Epithelial cell of esophagus (primary cell): Measurements from ENCODE around the gene AKR1A1.

ENCODE experiments used
- DNase-seq: peaks from one replicate; pipeline ENCODE4 v3.0.0; 2010; ENCODE audit warnings: low read depth
- H3K4me3 ChIP-seq: 2 replicates; pipeline ENCODE4 v1.5.1; 2011; ENCODE audit warnings: mild to moderate bottlenecking, low read length, control low read depth
- CTCF ChIP-seq: IDR thresholded peaks from 2 replicates; pipeline ENCODE4 v1.5.1; 2011; ENCODE audit warnings: low read depth, mild to moderate bottlenecking, low read length, control low read depth, inconsistent platforms; ENCODE audit not compliant: insufficient read depth; ENCODE audit errors: missing control alignments

AKR1A1 gene

GRCh38 chr1:45550401-45551351, at the start of gene AKR1A1:
Gene AKR1A1 (plus strand): TSS chr1:45550826. CDS start chr1:45561795, 10,969 bp downstream.
- H3K4me3 ChIP-seq: peak within 1 kb of the TSS; percentile 93
- peak; percentile 90 for DNase-seq
- TF ChIP-seq CTCF: no peak

- no peak for DNase-seq
- H3K4me3 ChIP-seq: no peak overlapping the region
- TF ChIP-seq CTCF: no peak
These were observed 49.1 kb upstream of the AKR1A1 start for GRCh38 chr1:45501505-45501859.

- H3K4me3 ChIP-seq: no peak overlapping the region
- no peak for DNase-seq
- TF ChIP-seq CTCF: no peak
These were observed 46.9 kb upstream of the AKR1A1 start for GRCh38 chr1:45503462-45504360.

- H3K4me3 ChIP-seq: no peak overlapping the region
- no peak for TF ChIP-seq CTCF
- DNase-seq: no peak
These were observed 43.4 kb upstream of the AKR1A1 start for GRCh38 chr1:45507195-45507594.

GRCh38 chr1:45507893-45508292, 42.7 kb upstream of the AKR1A1 start:
- DNase-seq: no peak
- no peak overlapping the region for H3K4me3 ChIP-seq
- TF ChIP-seq CTCF: no peak

- H3K4me3 ChIP-seq: no peak overlapping the region
- no peak for DNase-seq
- TF ChIP-seq CTCF: peak; percentile 13
These were observed 42.1 kb upstream of the AKR1A1 start for GRCh38 chr1:45508295-45509151.
